H1 (cell line): ENCODE results near the gene PRR16. TPM values are rescaled to one million over a fixed set of nuclear protein-coding genes. Genes with fewer than 3 reads are reported as not detected.

ENCODE experiments used
- CTCF ChIA-PET: fragments of 300-600 bp; sonication (Branson Sonifier 250); formaldehyde crosslinking; loops from one replicate; lab custom pipeline; 2021; ENCODE audit not compliant: partially characterized antibody; lab: Charles Lee
- POLR2A ChIA-PET: fragments of 300-600 bp; sonication (Branson Sonifier 250); formaldehyde crosslinking; loops from one replicate; lab custom pipeline; 2021; ENCODE audit warnings: inconsistent platforms; ENCODE audit not compliant: partially characterized antibody; lab: Charles Lee
- DNase-seq, 2 experiments: peaks; one replicate each; pipeline versions ENCODE4 v3.0.0 to v3.0.0-alpha.2; 2010 to 2022; ENCODE audit warnings: low spot score in 2 of 2, low read depth in 1 of 2, mixed read lengths in 1 of 2
- FAIRE-seq: peaks from 2 replicates; lab custom pipeline; 2011; peaks lifted over from hg19 to GRCh38; lab: Jason Lieb, UNC
- H2AFZ ChIP-seq: 2 replicates; pipeline ENCODE4 v1.8.1; 2012; ENCODE audit warnings: low read length, inconsistent platforms
- H2AK5ac ChIP-seq: 2 replicates; pipeline ENCODE4 v1.6.1; 2013; ENCODE audit warnings: low read depth, low read length
- H2BK120ac ChIP-seq: replicated peaks from 2 replicates; pipeline ENCODE3; 2013; ENCODE audit warnings: low read depth, low read length, inconsistent platforms
- H2BK12ac ChIP-seq: 2 replicates; pipeline ENCODE4 v1.6.1; 2013; ENCODE audit warnings: low read depth, low read length
- H2BK15ac ChIP-seq: 2 replicates; pipeline ENCODE4 v1.6.1; 2013; ENCODE audit warnings: low read length
- H2BK20ac ChIP-seq: 2 replicates; pipeline ENCODE4 v1.6.1; 2013; ENCODE audit warnings: low read length
- H2BK5ac ChIP-seq: 2 replicates; pipeline ENCODE4 v1.6.1; 2013; ENCODE audit warnings: low read depth, low read length
- H3K14ac ChIP-seq: 2 replicates; pipeline ENCODE4 v1.6.1; 2013; ENCODE audit warnings: inconsistent platforms; ENCODE audit not compliant: insufficient read length
- H3K18ac ChIP-seq: 2 replicates; pipeline ENCODE4 v1.6.1; 2013; ENCODE audit warnings: low read length; ENCODE audit errors: extremely low read depth
- H3K23ac ChIP-seq: 2 replicates; pipeline ENCODE4 v1.6.1; 2013; ENCODE audit warnings: inconsistent platforms; ENCODE audit not compliant: insufficient read length
- H3K23me2 ChIP-seq: 2 replicates; pipeline ENCODE4 v1.6.1; 2013; ENCODE audit warnings: low read depth, low read length
- H3K27ac ChIP-seq: 2 replicates; pipeline ENCODE4 v1.6.1; 2011; ENCODE audit warnings: low read depth, low read length, inconsistent platforms
- H3K27me3 ChIP-seq, 4 experiments: replicated peaks in 1 of 4; 1 replicate in 1 of 4; 2 replicates in 3 of 4; pipeline versions ENCODE4 v1.6.1 to v1.8.1; 2011 to 2013; ENCODE audit warnings: low read length in 3 of 4, mild to moderate bottlenecking in 3 of 4, inconsistent platforms in 2 of 4, mixed read lengths in 2 of 4, moderate library complexity in 1 of 4; ENCODE audit not compliant: control insufficient read depth in 3 of 4, insufficient read depth in 3 of 4; ENCODE audit errors: extremely low read depth in 1 of 4
- H3K36me3 ChIP-seq, 4 experiments: 2 replicates each; pipeline versions ENCODE4 v1.6.1 to v1.8.1; 2011 to 2013; ENCODE audit warnings: mild to moderate bottlenecking in 4 of 4, low read length in 3 of 4, moderate library complexity in 2 of 4, control low read depth in 1 of 4, inconsistent platforms in 1 of 4; ENCODE audit not compliant: insufficient read depth in 4 of 4, control insufficient read depth in 2 of 4
- H3K4ac ChIP-seq: replicated peaks from 2 replicates; pipeline ENCODE3; 2013; ENCODE audit warnings: low read length, low read depth, mixed read lengths, inconsistent platforms; ENCODE audit not compliant: insufficient read length
- H3K4me1 ChIP-seq, 4 experiments: replicated peaks in 1 of 4; 1 replicate in 1 of 4; 2 replicates in 3 of 4; pipeline versions ENCODE4 v1.6.1 to v1.8.1; 2011 to 2013; ENCODE audit warnings: low read length in 3 of 4, inconsistent platforms in 2 of 4, mixed read lengths in 1 of 4; ENCODE audit not compliant: insufficient read depth in 4 of 4, control insufficient read depth in 3 of 4
- H3K4me2 ChIP-seq, 2 experiments: 2 replicates each; pipeline versions ENCODE4 v1.6.1 to v1.8.1; 2011 to 2013; ENCODE audit warnings: low read depth in 2 of 2, low read length in 2 of 2, control low read depth in 1 of 2, inconsistent platforms in 1 of 2, mild to moderate bottlenecking in 1 of 2; ENCODE audit not compliant: insufficient read depth in 1 of 2
- H3K4me3 ChIP-seq, 4 experiments: fragments of 200-600, 300-600 bp in 1 of 4; sonication (generic), shearing (Covaris generic), sonication (Bioruptor Twin) in 1 of 4; 2 replicates each; pipeline versions ENCODE4 v1.5.1 to v1.8.1; 2011 to 2016; ENCODE audit warnings: low read length in 4 of 4, low read depth in 3 of 4, control low read depth in 2 of 4, inconsistent platforms in 2 of 4, mild to moderate bottlenecking in 2 of 4, mixed read lengths in 1 of 4, moderate library complexity in 1 of 4; ENCODE audit not compliant: insufficient read depth in 2 of 4; ENCODE audit errors: extremely low read depth in 1 of 4
- H3K56ac ChIP-seq: replicated peaks from 2 replicates; pipeline ENCODE3; 2013; ENCODE audit warnings: low read depth, mild to moderate bottlenecking, mixed read lengths, low read length, inconsistent platforms; ENCODE audit not compliant: insufficient read length
- H3K79me1 ChIP-seq: 2 replicates; pipeline ENCODE4 v1.6.1; 2013; ENCODE audit warnings: low read depth, low read length, control low read depth
- H3K79me2 ChIP-seq, 2 experiments: 2 replicates each; pipeline versions ENCODE4 v1.6.1 to v1.8.1; 2012 to 2013; ENCODE audit warnings: low read length in 2 of 2, mild to moderate bottlenecking in 2 of 2, inconsistent platforms in 1 of 2; ENCODE audit not compliant: insufficient read depth in 2 of 2, control insufficient read depth in 1 of 2
- H3K9ac ChIP-seq, 4 experiments: replicated peaks in 1 of 4; 1 replicate in 1 of 4; 2 replicates in 3 of 4; pipeline versions ENCODE4 v1.6.1 to v1.8.1; 2011 to 2013; ENCODE audit warnings: low read depth in 3 of 4, low read length in 3 of 4, control low read depth in 2 of 4, mild to moderate bottlenecking in 2 of 4, moderate library complexity in 2 of 4, inconsistent platforms in 1 of 4; ENCODE audit errors: extremely low read depth in 1 of 4
- H3K9me3 ChIP-seq, 2 experiments: 2 replicates each; pipeline versions ENCODE4 v1.6.1 to v1.8.1; 2012 to 2013; ENCODE audit warnings: mild to moderate bottlenecking in 2 of 2, moderate library complexity in 2 of 2, control low read depth in 1 of 2, inconsistent platforms in 1 of 2, low read depth in 1 of 2, low read length in 1 of 2, mixed read lengths in 1 of 2; ENCODE audit not compliant: insufficient read depth in 2 of 2
- H4K20me1 ChIP-seq, 2 experiments: replicated peaks in 1 of 2; 2 replicates each; pipeline versions ENCODE3 to v1.8.1; 2011 to 2013; ENCODE audit warnings: inconsistent platforms in 2 of 2, low read length in 2 of 2, mild to moderate bottlenecking in 1 of 2; ENCODE audit not compliant: insufficient read depth in 2 of 2, control insufficient read depth in 1 of 2
- H4K5ac ChIP-seq: 2 replicates; pipeline ENCODE4 v1.6.1; 2013; ENCODE audit warnings: low read length, low read depth, mixed read lengths, inconsistent platforms; ENCODE audit not compliant: insufficient read length
- H4K8ac ChIP-seq: 2 replicates; pipeline ENCODE4 v1.8.0; 2013; ENCODE audit warnings: mild to moderate bottlenecking, moderate library complexity, low read length, inconsistent platforms; ENCODE audit not compliant: insufficient read depth; ENCODE audit errors: extremely low read depth
- H4K91ac ChIP-seq: replicated peaks from 2 replicates; pipeline ENCODE3; 2013; ENCODE audit warnings: low read length, mixed read lengths, inconsistent platforms; ENCODE audit not compliant: insufficient read length
- ATF3 ChIP-seq: IDR thresholded peaks from 2 replicates; pipeline ENCODE4 v1.6.1; 2011; ENCODE audit warnings: low read depth, mild to moderate bottlenecking, low read length; ENCODE audit not compliant: insufficient read depth
- CTBP2 ChIP-seq: IDR thresholded peaks from 2 replicates; pipeline ENCODE4 v1.7.0; 2011; ENCODE audit warnings: borderline replicate concordance, mild to moderate bottlenecking, moderate library complexity, mixed read lengths, low read length; ENCODE audit not compliant: insufficient read depth, insufficient read length
- EP300 ChIP-seq, 2 experiments: IDR thresholded peaks; 1 replicate in 1 of 2; 2 replicates in 1 of 2; pipeline ENCODE4 v1.6.1; 2011 to 2012; ENCODE audit warnings: low read depth in 2 of 2, low read length in 2 of 2, mild to moderate bottlenecking in 2 of 2, borderline replicate concordance in 1 of 2, inconsistent platforms in 1 of 2, moderate library complexity in 1 of 2
- NRF1 ChIP-seq: IDR thresholded peaks from 2 replicates; pipeline ENCODE4 v1.6.1; 2011; ENCODE audit warnings: mild to moderate bottlenecking, low read depth, low read length, improper control_type of control experiment
- PHF8 ChIP-seq: fragments of 200-600 bp; sonication (generic); conservative IDR thresholded peaks from 2 replicates; pipeline ENCODE4 v1.7.1; 2012; ENCODE audit warnings: low read depth, mild to moderate bottlenecking, inconsistent platforms, low read length, moderate library complexity
- POLR2A ChIP-seq, 2 experiments: IDR thresholded peaks; 1 replicate in 1 of 2; 2 replicates in 1 of 2; pipeline ENCODE4 v1.6.1; 2011; ENCODE audit warnings: low read depth in 2 of 2, low read length in 2 of 2, mild to moderate bottlenecking in 2 of 2; ENCODE audit errors: control extremely low read depth in 1 of 2
- POLR2AphosphoS5 ChIP-seq: IDR thresholded peaks from 2 replicates; pipeline ENCODE4 v1.6.1; 2011; ENCODE audit warnings: low read depth, low read length
- RBBP5 ChIP-seq: IDR thresholded peaks from 2 replicates; pipeline ENCODE4 v1.7.1; 2012; ENCODE audit warnings: low read depth, mild to moderate bottlenecking, inconsistent platforms, low read length, moderate library complexity, borderline replicate concordance
- RNF2 ChIP-seq: fragments of 200-900, 300-1000 bp; sonication (generic); IDR thresholded peaks from 2 replicates; pipeline ENCODE4 v1.7.1; 2016; ENCODE audit warnings: borderline replicate concordance, low read depth, mild to moderate bottlenecking, antibody characterized with exemption, low read length; ENCODE audit not compliant: poor library complexity, severe bottlenecking; ENCODE audit errors: missing control alignments
- RXRA ChIP-seq: IDR thresholded peaks from 2 replicates; pipeline ENCODE4 v1.6.1; 2011; ENCODE audit warnings: low read depth, mild to moderate bottlenecking, low read length, moderate library complexity; ENCODE audit not compliant: insufficient read depth
- SIRT6 ChIP-seq: IDR thresholded peaks from one replicate; pipeline ENCODE4 v1.7.1; 2012; ENCODE audit warnings: low read length, inconsistent platforms
- YY1 ChIP-seq: IDR thresholded peaks from 2 replicates; pipeline ENCODE4 v1.6.1; 2011; ENCODE audit warnings: low read depth, mild to moderate bottlenecking, low read length
- WGBS, 2 experiments: shearing (Covaris generic) in 1 of 2; methylation state at CpG; one replicate each; pipeline versions ENCODE4 v1.1.6 to v1.1.7; 2013 to 2015; ENCODE audit warnings: low lambda C conversion rate in 2 of 2, mixed read lengths in 2 of 2, inconsistent platforms in 1 of 2, low coverage in 1 of 2, missing lambda C conversion rate in 1 of 2; ENCODE audit not compliant: insufficient replicate concordance in 2 of 2, insufficient coverage in 1 of 2, insufficient read length in 1 of 2; ENCODE audit errors: extremely low coverage in 1 of 2, missing lambda C conversion rate in 1 of 2; 5-methylcytosine and 5-hydroxymethylcytosine counted together
- polyA plus RNA-seq, 7 experiments: library from polyadenylated mRNA; depleted of rRNA in 3 of 7; stranded (reverse) in 5 of 7; unstranded in 2 of 7; fragments of >200 nt in 5 of 7; fragments of 200-250 nt in 2 of 7; gene quantifications; 1 replicate in 5 of 7; 2 replicates in 1 of 7; 4 replicates in 1 of 7; pipeline versions ENCODE4 v1.2.1 to v1.2.3, GENCODE V29; 2011 to 2013; ENCODE audit warnings: missing spikeins in 2 of 7, mixed read lengths in 2 of 7
- total RNA-seq: library from RNA; stranded (reverse); fragmentation: NEBNext Ultra II Directional; extraction: Animal tissue kit (Norgen Biotek cat#: 25700); gene quantifications from 2 replicates; pipeline ENCODE4 v1.2.1, GENCODE V29; 2021

PRR16 gene
- total and polyA plus RNA-seq, 2 of the 8 experiments (the other 6 are each of a cell fraction or from before 2014, with no cell fraction given): 0.73 to 1.6 TPM

- CTCF ChIA-PET: no interaction called here
- TF ChIP-seq ATF3 (no peak), SIRT6 (no peak), POLR2AphosphoS5 (peak; percentile 81; the same call in 1 of the 2 replicates), CTBP2 (no peak), POLR2A (IDR thresholded peaks at IDR 0.05; ENCODE audit: control extremely low read depth in 1 of 2, low read depth in 2 of 2, low read length in 2 of 2) (peak; percentile 31 to 40), PHF8 (no peak), EP300 (IDR thresholded peaks at IDR 0.05; ENCODE audit: borderline replicate concordance in 1 of 2, low read depth in 2 of 2, low read length in 2 of 2) (no peak), RBBP5 (no peak), RNF2 (no peak), YY1 (no peak), RXRA (no peak), NRF1 (no peak)
These were observed 231.3 kb downstream of the PRR16 start for GRCh38 chr5:120695368-120695880.

More at GRCh38 chr5:120695368-120695880, 231.3 kb downstream of the PRR16 start:
- WGBS, 2 experiments: 84% methylated on average over 4 of the region's 4 CpGs; no CpG with 5 or more reads in 1 of the 2 experiments
- Histone ChIP-seq H2AFZ (no peak overlapping the region), H3K4me3 (no peak overlapping the region), H3K9ac (no peak overlapping the region), H2AK5ac (no peak overlapping the region), H2BK120ac (no peak overlapping the region), H3K18ac (0 out of 2 replicates have a peak overlapping the region, but pooled peaks have one; percentile 24), H3K9me3 (no peaks in the 10 kb centered on the region), H3K4me2 (no peak overlapping the region), H4K20me1 (no peaks in the 10 kb centered on the region), H3K23me2 (peaks cover 3% of the 10 kb centered on the region; the same call in 1 of the 2 replicates), H3K4me1 (peaks cover 0 to 9% (median 2%) of the 10 kb centered on the region in 4 experiments; a peak in 4 of 7 replicates), H3K14ac (no peak overlapping the region), H3K79me2 (peaks cover 0 to 16% of the 10 kb centered on the region in 2 experiments; a peak in 2 of 4 replicates), H3K27me3 (no peaks in the 10 kb centered on the region), H2BK15ac (no peak overlapping the region), H3K79me1 (no peaks in the 10 kb centered on the region), H2BK12ac (no peak overlapping the region), H3K36me3 (peaks cover 0 to 34% (median 4%) of the 10 kb centered on the region in 4 experiments; a peak in 3 of 8 replicates), H3K27ac (no peak overlapping the region), H3K23ac (no peak overlapping the region), H3K4ac (no peak overlapping the region), H2BK20ac (no peak overlapping the region), H4K8ac (no peak overlapping the region), H4K91ac (no peak overlapping the region), H2BK5ac (no peak overlapping the region), H3K56ac (no peak overlapping the region), H4K5ac (no peak overlapping the region)
- POLR2A ChIA-PET: interaction anchor here (1.1 to 5.0 kb wide), 5 partner anchors 9 to 39 kb away, joined by 3 to 20 read pairs (median 3); no protein-coding TSS in a partner anchor
- DNase-seq: no peak
- FAIRE-seq: no peak
